DND-41 (cell line): ENCODE results near the gene VPS8.

Experiments used
- ATAC-seq: fragments of 200-7000 bp; cut with Tn5 transposase; 3 replicates; pipeline ENCODE4 v1.9.1; 2021; ENCODE audit warnings: low read depth; ENCODE audit not compliant: insufficient read depth
- DNase-seq: peaks from one replicate; pipeline ENCODE4 v3.0.0-alpha.2; 2020
- H2AFZ ChIP-seq: 2 replicates; pipeline ENCODE4 v1.6.0; 2012; ENCODE audit warnings: low read depth, low read length
- H3K27ac ChIP-seq: 2 replicates; pipeline ENCODE4 v1.5.1; 2012; ENCODE audit warnings: low read length, inconsistent platforms
- H3K27me3 ChIP-seq: fragments of 200-600 bp; sonication (generic); 2 replicates; pipeline ENCODE4 v1.6.0; 2012; ENCODE audit warnings: low read length, mild to moderate bottlenecking, inconsistent platforms; ENCODE audit not compliant: insufficient read depth, poor library complexity
- H3K36me3 ChIP-seq: 2 replicates; pipeline ENCODE4 v1.5.1; 2012; ENCODE audit warnings: low read length, inconsistent platforms; ENCODE audit not compliant: insufficient read depth
- H3K4me1 ChIP-seq: 2 replicates; pipeline ENCODE4 v1.5.1; 2012; ENCODE audit warnings: mild to moderate bottlenecking, low read length; ENCODE audit not compliant: insufficient read depth
- H3K4me2 ChIP-seq: 2 replicates; pipeline ENCODE4 v1.6.0; 2012; ENCODE audit warnings: mild to moderate bottlenecking, moderate library complexity, low read length, inconsistent platforms; ENCODE audit not compliant: insufficient read depth
- H3K4me3 ChIP-seq, 2 experiments: fragments of 200-600 bp in 1 of 2; shearing (Covaris generic) in 1 of 2; 2 replicates each; pipeline ENCODE4 v1.5.1; 2012 to 2016; ENCODE audit warnings: inconsistent platforms in 2 of 2, low read length in 2 of 2, mild to moderate bottlenecking in 2 of 2, low read depth in 1 of 2, moderate library complexity in 1 of 2
- H3K79me2 ChIP-seq: 2 replicates; pipeline ENCODE4 v1.6.0; 2012; ENCODE audit warnings: low read length, inconsistent platforms; ENCODE audit not compliant: insufficient read depth
- H3K9ac ChIP-seq: 2 replicates; pipeline ENCODE4 v1.6.0; 2012; ENCODE audit warnings: low read depth, mild to moderate bottlenecking, inconsistent platforms, low read length, moderate library complexity
- H3K9me3 ChIP-seq: 2 replicates; pipeline ENCODE4 v1.5.1; 2012; ENCODE audit warnings: low read length, moderate library complexity, mild to moderate bottlenecking, inconsistent platforms; ENCODE audit not compliant: insufficient read depth, severe bottlenecking
- H4K20me1 ChIP-seq: 2 replicates; pipeline ENCODE4 v1.6.0; 2012; ENCODE audit warnings: low read length; ENCODE audit not compliant: insufficient read depth
- CTCF ChIP-seq: IDR thresholded peaks from 2 replicates; pipeline ENCODE4 v1.5.1; 2012; ENCODE audit warnings: borderline replicate concordance, low read length, moderate library complexity, mild to moderate bottlenecking; ENCODE audit not compliant: poor library complexity, severe bottlenecking; ENCODE audit errors: extremely low read depth
- EZH2 ChIP-seq: IDR thresholded peaks from 3 replicates; pipeline ENCODE4 v1.6.1; 2012; ENCODE audit warnings: borderline replicate concordance, low read depth, mild to moderate bottlenecking, moderate library complexity, low read length, inconsistent platforms; ENCODE audit not compliant: severe bottlenecking

VPS8 gene

GRCh38 chr3:184914628-184915027 lies 102.7 kb downstream of the VPS8 start:
- Histone ChIP-seq H3K27me3 (no peaks in the 10 kb centered on the region), H3K9ac (no peak overlapping the region), H3K4me3 (no peak overlapping the region), H3K27ac (no peak overlapping the region), H4K20me1 (no peaks in the 10 kb centered on the region), H3K9me3 (no peaks in the 10 kb centered on the region), H3K4me1 (no peaks in the 10 kb centered on the region), H3K4me2 (no peak overlapping the region), H2AFZ (no peak overlapping the region), H3K36me3 (no peaks in the 10 kb centered on the region; the same call in 1 of the 2 replicates), H3K79me2 (no peaks in the 10 kb centered on the region)
- TF ChIP-seq CTCF (no peak), EZH2 (no peak)
- DNase-seq (no peak), ATAC-seq (no peak)

GRCh38 chr3:184918750-184919149 lies 106.8 kb downstream of the VPS8 start:
- peaks cover 7% of the 10 kb centered on the region; the same call in 1 of the 2 replicates for H3K36me3 ChIP-seq
- no peak overlapping the region for H2AFZ ChIP-seq
- ATAC-seq (no peak), DNase-seq (no peak)
- H3K9me3 ChIP-seq: no peaks in the 10 kb centered on the region
- H3K4me2 ChIP-seq: no peak overlapping the region
- H3K9ac ChIP-seq: no peak overlapping the region
- H4K20me1 ChIP-seq: no peaks in the 10 kb centered on the region
- H3K27ac ChIP-seq: no peak overlapping the region
- TF ChIP-seq CTCF: no peak
- no peak for TF ChIP-seq EZH2
- H3K4me1 ChIP-seq: no peaks in the 10 kb centered on the region
- no peak overlapping the region for H3K4me3 ChIP-seq
- no peaks in the 10 kb centered on the region for H3K79me2 ChIP-seq
- no peaks in the 10 kb centered on the region for H3K27me3 ChIP-seq

- TF ChIP-seq CTCF (no peak), EZH2 (no peak)
- no peaks in the 10 kb centered on the region for H3K9me3 ChIP-seq
- no peak overlapping the region for H3K9ac ChIP-seq
- ATAC-seq: no peak
- no peak overlapping the region for H3K4me2 ChIP-seq
- H4K20me1 ChIP-seq: no peaks in the 10 kb centered on the region
- no peaks in the 10 kb centered on the region for H3K4me1 ChIP-seq
- no peak overlapping the region for H3K4me3 ChIP-seq
- no peak overlapping the region for H3K27ac ChIP-seq
- no peaks in the 10 kb centered on the region for H3K27me3 ChIP-seq
- DNase-seq: no peak
- no peak overlapping the region for H2AFZ ChIP-seq
- H3K79me2 ChIP-seq: no peaks in the 10 kb centered on the region
- peaks cover 7% of the 10 kb centered on the region; the same call in 1 of the 2 replicates for H3K36me3 ChIP-seq
Measured at GRCh38 chr3:184919651-184920050, 107.7 kb downstream of the VPS8 start.

- Histone ChIP-seq H3K9ac (no peak overlapping the region), H3K36me3 (peaks cover 23% of the 10 kb centered on the region), H3K27me3 (no peaks in the 10 kb centered on the region), H3K79me2 (no peaks in the 10 kb centered on the region), H2AFZ (no peak overlapping the region), H3K4me2 (no peak overlapping the region), H3K4me1 (no peaks in the 10 kb centered on the region), H4K20me1 (no peaks in the 10 kb centered on the region), H3K9me3 (no peaks in the 10 kb centered on the region), H3K27ac (no peak overlapping the region), H3K4me3 (no peak overlapping the region)
- TF ChIP-seq EZH2 (no peak), CTCF (no peak)
- no peak for DNase-seq
- no peak for ATAC-seq
Measured at GRCh38 chr3:184924547-184924946, 112.6 kb downstream of the VPS8 start.
